ENCODE results near the gene WNT7B.

DNA sequence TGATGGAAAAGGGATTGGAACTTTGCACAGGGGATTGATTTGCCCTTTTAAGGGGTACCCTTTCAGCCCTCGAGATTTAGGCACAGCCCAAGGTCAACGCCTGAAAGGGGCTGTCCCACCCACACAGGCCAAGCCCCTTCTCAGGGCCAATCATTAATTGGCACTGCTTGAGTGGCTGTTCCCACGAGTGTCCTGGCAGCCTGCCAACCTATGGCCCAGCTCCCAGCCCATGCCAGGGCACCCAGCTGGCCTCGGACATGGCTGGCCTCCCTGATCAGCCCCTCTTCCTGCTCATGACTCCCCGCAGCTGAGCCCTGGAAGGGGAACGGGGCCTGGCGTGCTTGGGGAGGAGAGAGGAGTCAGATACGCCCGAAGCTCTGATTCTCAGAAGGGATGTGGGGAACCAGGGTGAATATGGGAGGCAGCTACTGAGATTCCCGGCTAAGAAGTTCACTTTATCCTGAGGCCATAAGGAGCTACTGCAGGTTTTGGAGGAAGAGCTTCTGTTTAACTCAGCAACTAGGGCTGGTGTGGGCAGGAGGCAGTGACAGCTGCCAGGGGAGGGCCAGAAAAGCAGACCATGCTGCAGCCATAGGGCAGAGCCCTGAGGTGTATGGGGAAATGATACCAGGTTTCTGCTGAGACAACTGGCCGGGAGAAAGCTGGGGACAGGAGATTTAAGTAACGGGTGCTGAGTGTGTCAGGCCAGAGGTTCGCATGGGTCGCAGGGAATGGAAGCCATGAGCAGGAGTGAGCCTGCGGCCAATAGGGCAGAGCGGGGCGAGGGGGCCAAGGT, 30.0 kb downstream of the WNT7B start:
- TF ChIP-seq POLR2AphosphoS5 (IDR thresholded peaks at IDR 0.05; ENCODE audit: low read depth, low read length) (no peak), MAX (IDR thresholded peaks at IDR 0.05) (no peak), EP300 (IDR thresholded peaks at IDR 0.05; ENCODE audit: borderline replicate concordance in 1 of 2, low read depth in 2 of 2, low read length in 2 of 2) (no peak), SIX5 (IDR thresholded peaks at IDR 0.05; ENCODE audit: low read depth, low read length) (no peak)
- TF ChIP-seq, protein P1, sequence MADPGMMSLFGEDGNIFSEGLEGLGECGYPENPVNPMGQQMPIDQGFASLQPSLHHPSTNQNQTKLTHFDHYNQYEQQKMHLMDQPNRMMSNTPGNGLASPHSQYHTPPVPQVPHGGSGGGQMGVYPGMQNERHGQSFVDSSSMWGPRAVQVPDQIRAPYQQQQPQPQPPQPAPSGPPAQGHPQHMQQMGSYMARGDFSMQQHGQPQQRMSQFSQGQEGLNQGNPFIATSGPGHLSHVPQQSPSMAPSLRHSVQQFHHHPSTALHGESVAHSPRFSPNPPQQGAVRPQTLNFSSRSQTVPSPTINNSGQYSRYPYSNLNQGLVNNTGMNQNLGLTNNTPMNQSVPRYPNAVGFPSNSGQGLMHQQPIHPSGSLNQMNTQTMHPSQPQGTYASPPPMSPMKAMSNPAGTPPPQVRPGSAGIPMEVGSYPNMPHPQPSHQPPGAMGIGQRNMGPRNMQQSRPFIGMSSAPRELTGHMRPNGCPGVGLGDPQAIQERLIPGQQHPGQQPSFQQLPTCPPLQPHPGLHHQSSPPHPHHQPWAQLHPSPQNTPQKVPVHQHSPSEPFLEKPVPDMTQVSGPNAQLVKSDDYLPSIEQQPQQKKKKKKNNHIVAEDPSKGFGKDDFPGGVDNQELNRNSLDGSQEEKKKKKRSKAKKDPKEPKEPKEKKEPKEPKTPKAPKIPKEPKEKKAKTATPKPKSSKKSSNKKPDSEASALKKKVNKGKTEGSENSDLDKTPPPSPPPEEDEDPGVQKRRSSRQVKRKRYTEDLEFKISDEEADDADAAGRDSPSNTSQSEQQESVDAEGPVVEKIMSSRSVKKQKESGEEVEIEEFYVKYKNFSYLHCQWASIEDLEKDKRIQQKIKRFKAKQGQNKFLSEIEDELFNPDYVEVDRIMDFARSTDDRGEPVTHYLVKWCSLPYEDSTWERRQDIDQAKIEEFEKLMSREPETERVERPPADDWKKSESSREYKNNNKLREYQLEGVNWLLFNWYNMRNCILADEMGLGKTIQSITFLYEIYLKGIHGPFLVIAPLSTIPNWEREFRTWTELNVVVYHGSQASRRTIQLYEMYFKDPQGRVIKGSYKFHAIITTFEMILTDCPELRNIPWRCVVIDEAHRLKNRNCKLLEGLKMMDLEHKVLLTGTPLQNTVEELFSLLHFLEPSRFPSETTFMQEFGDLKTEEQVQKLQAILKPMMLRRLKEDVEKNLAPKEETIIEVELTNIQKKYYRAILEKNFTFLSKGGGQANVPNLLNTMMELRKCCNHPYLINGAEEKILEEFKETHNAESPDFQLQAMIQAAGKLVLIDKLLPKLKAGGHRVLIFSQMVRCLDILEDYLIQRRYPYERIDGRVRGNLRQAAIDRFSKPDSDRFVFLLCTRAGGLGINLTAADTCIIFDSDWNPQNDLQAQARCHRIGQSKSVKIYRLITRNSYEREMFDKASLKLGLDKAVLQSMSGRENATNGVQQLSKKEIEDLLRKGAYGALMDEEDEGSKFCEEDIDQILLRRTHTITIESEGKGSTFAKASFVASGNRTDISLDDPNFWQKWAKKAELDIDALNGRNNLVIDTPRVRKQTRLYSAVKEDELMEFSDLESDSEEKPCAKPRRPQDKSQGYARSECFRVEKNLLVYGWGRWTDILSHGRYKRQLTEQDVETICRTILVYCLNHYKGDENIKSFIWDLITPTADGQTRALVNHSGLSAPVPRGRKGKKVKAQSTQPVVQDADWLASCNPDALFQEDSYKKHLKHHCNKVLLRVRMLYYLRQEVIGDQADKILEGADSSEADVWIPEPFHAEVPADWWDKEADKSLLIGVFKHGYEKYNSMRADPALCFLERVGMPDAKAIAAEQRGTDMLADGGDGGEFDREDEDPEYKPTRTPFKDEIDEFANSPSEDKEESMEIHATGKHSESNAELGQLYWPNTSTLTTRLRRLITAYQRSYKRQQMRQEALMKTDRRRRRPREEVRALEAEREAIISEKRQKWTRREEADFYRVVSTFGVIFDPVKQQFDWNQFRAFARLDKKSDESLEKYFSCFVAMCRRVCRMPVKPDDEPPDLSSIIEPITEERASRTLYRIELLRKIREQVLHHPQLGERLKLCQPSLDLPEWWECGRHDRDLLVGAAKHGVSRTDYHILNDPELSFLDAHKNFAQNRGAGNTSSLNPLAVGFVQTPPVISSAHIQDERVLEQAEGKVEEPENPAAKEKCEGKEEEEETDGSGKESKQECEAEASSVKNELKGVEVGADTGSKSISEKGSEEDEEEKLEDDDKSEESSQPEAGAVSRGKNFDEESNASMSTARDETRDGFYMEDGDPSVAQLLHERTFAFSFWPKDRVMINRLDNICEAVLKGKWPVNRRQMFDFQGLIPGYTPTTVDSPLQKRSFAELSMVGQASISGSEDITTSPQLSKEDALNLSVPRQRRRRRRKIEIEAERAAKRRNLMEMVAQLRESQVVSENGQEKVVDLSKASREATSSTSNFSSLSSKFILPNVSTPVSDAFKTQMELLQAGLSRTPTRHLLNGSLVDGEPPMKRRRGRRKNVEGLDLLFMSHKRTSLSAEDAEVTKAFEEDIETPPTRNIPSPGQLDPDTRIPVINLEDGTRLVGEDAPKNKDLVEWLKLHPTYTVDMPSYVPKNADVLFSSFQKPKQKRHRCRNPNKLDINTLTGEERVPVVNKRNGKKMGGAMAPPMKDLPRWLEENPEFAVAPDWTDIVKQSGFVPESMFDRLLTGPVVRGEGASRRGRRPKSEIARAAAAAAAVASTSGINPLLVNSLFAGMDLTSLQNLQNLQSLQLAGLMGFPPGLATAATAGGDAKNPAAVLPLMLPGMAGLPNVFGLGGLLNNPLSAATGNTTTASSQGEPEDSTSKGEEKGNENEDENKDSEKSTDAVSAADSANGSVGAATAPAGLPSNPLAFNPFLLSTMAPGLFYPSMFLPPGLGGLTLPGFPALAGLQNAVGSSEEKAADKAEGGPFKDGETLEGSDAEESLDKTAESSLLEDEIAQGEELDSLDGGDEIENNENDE (IDR thresholded peaks at IDR 0.05; ENCODE audit: insufficient replicate concordance, low read length) = no peak
- TF ChIP-seq, protein P2, sequence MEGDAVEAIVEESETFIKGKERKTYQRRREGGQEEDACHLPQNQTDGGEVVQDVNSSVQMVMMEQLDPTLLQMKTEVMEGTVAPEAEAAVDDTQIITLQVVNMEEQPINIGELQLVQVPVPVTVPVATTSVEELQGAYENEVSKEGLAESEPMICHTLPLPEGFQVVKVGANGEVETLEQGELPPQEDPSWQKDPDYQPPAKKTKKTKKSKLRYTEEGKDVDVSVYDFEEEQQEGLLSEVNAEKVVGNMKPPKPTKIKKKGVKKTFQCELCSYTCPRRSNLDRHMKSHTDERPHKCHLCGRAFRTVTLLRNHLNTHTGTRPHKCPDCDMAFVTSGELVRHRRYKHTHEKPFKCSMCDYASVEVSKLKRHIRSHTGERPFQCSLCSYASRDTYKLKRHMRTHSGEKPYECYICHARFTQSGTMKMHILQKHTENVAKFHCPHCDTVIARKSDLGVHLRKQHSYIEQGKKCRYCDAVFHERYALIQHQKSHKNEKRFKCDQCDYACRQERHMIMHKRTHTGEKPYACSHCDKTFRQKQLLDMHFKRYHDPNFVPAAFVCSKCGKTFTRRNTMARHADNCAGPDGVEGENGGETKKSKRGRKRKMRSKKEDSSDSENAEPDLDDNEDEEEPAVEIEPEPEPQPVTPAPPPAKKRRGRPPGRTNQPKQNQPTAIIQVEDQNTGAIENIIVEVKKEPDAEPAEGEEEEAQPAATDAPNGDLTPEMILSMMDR (IDR thresholded peaks at IDR 0.05; ENCODE audit: control extremely low read depth in 1 of 3, insufficient read depth in 1 of 3, low read depth in 1 of 3, low read length in 3 of 3) = no peak
